ENCODE measurements around the gene ZNF214. TPM values are rescaled to one million over a fixed set of nuclear protein-coding genes. Genes with fewer than 3 reads are reported as not detected.
"Not testable (repeated sequence)": the region's sequence is repeated elsewhere in the genome, so short reads cannot be mapped to it uniquely, and the experiment has no call there.

Gene ZNF214
- total RNA-seq, 4 donors from 2014 or later, result 1.3 to 3.3 (median 1.9) TPM

GRCh38 chr11:6988506-6988905 lies 31.6 kb downstream of the ZNF214 start:
- H3K4me1 ChIP-seq, result peaks cover 0 to 17% (median 10%) of the 10 kb centered on the region in 4 donors
- H3K9me3 ChIP-seq, result no peaks in the 10 kb centered on the region
- DNase-seq (ENCODE audit: extremely low spot score), result no peak
- TF ChIP-seq EP300 (IDR thresholded peaks at IDR 0.05) (no peak), POLR2A (IDR thresholded peaks at IDR 0.05; ENCODE audit: low read depth) (no peak), CTCF (IDR thresholded peaks at IDR 0.05) (no peak), POLR2AphosphoS5 (IDR thresholded peaks at IDR 0.05) (no peak)
- no peaks in the 10 kb centered on the region for H3K36me3 ChIP-seq
- H3K27ac ChIP-seq (replicated peaks in 1 of 4), result no peak overlapping the region
- H3K27me3 ChIP-seq, result no peaks in the 10 kb centered on the region
- intact Hi-C loops (cut with DNase I), result no loop called here
- H3K4me3 ChIP-seq, result no peak overlapping the region

GRCh38 chr11:6986487-6986886 lies 33.7 kb downstream of the ZNF214 start:
- Histone ChIP-seq H3K27ac (replicated peaks in 1 of 4) (no peak overlapping the region), H3K27me3 (no peaks in the 10 kb centered on the region), H3K4me1 (no peaks in the 10 kb centered on the region), H3K36me3 (no peaks in the 10 kb centered on the region), H3K4me3 (no peak overlapping the region), H3K9me3 (no peaks in the 10 kb centered on the region)
- TF ChIP-seq POLR2A (IDR thresholded peaks at IDR 0.05; ENCODE audit: low read depth), result no peak
- TF ChIP-seq POLR2AphosphoS5 (IDR thresholded peaks at IDR 0.05), result no peak
- TF ChIP-seq CTCF (IDR thresholded peaks at IDR 0.05), result no peak
- TF ChIP-seq EP300 (IDR thresholded peaks at IDR 0.05), result no peak
- intact Hi-C loops (cut with DNase I), result no loop called here
- 46% methylated on average over 1 of the region's 1 CpG for WGBS
- no peak for DNase-seq (ENCODE audit: extremely low spot score)

GRCh38 chr11:6979365-6979764 lies 40.8 kb downstream of the ZNF214 start:
- no peaks in the 10 kb centered on the region for H3K36me3 ChIP-seq
- DNase-seq (ENCODE audit: extremely low spot score), result no peak
- intact Hi-C loops (cut with DNase I), result no loop called here
- H3K4me3 ChIP-seq, result no peak overlapping the region
- no peaks in the 10 kb centered on the region for H3K27me3 ChIP-seq
- H3K27ac ChIP-seq (replicated peaks in 1 of 4), result no peak overlapping the region
- WGBS, result 79% methylated on average over 2 of the region's 2 CpGs
- no peak for TF ChIP-seq POLR2AphosphoS5 (IDR thresholded peaks at IDR 0.05)
- TF ChIP-seq CTCF (IDR thresholded peaks at IDR 0.05), result no peak
- no peak for TF ChIP-seq POLR2A (IDR thresholded peaks at IDR 0.05; ENCODE audit: low read depth)
- TF ChIP-seq EP300 (IDR thresholded peaks at IDR 0.05), result no peak
- no peaks in the 10 kb centered on the region for H3K4me1 ChIP-seq
- no peaks in the 10 kb centered on the region for H3K9me3 ChIP-seq

GRCh38 chr11:6969854-6970253 lies 50.3 kb downstream of the ZNF214 start:
- H3K27ac ChIP-seq (replicated peaks in 1 of 4); intact Hi-C loops (cut with DNase I); DNase-seq (ENCODE audit: extremely low spot score); H3K9me3 ChIP-seq; H3K4me3 ChIP-seq; H3K36me3 ChIP-seq; H3K27me3 ChIP-seq; H3K4me1 ChIP-seq: not testable (repeated sequence)
- WGBS, result 69% methylated on average over 4 of the region's 4 CpGs

GRCh38 chr11:6968816-6969215 lies 51.3 kb downstream of the ZNF214 start:
- H3K9me3 ChIP-seq, result peaks cover 0 to 7% (median 3%) of the 10 kb centered on the region in 4 donors
- no peaks in the 10 kb centered on the region for H3K36me3 ChIP-seq
- no peak overlapping the region for H3K27ac ChIP-seq (replicated peaks in 1 of 4)
- intact Hi-C loops (cut with DNase I), result no loop called here
- no peaks in the 10 kb centered on the region for H3K4me1 ChIP-seq
- no peaks in the 10 kb centered on the region for H3K27me3 ChIP-seq
- DNase-seq (ENCODE audit: extremely low spot score), result no peak
- WGBS, result 87% methylated on average over 1 of the region's 1 CpG
- TF ChIP-seq CTCF (IDR thresholded peaks at IDR 0.05) (no peak), POLR2A (IDR thresholded peaks at IDR 0.05; ENCODE audit: low read depth) (no peak), EP300 (IDR thresholded peaks at IDR 0.05) (no peak), POLR2AphosphoS5 (IDR thresholded peaks at IDR 0.05) (no peak)
- H3K4me3 ChIP-seq, result no peak overlapping the region
